ENCODE data around the gene DCAF7. TPM values are rescaled to one million over a fixed set of nuclear protein-coding genes. Genes with fewer than 3 reads are reported as not detected.

Gene DCAF7
- total RNA-seq, 1 donor from 2014 or later = 47.0 TPM

DNA sequence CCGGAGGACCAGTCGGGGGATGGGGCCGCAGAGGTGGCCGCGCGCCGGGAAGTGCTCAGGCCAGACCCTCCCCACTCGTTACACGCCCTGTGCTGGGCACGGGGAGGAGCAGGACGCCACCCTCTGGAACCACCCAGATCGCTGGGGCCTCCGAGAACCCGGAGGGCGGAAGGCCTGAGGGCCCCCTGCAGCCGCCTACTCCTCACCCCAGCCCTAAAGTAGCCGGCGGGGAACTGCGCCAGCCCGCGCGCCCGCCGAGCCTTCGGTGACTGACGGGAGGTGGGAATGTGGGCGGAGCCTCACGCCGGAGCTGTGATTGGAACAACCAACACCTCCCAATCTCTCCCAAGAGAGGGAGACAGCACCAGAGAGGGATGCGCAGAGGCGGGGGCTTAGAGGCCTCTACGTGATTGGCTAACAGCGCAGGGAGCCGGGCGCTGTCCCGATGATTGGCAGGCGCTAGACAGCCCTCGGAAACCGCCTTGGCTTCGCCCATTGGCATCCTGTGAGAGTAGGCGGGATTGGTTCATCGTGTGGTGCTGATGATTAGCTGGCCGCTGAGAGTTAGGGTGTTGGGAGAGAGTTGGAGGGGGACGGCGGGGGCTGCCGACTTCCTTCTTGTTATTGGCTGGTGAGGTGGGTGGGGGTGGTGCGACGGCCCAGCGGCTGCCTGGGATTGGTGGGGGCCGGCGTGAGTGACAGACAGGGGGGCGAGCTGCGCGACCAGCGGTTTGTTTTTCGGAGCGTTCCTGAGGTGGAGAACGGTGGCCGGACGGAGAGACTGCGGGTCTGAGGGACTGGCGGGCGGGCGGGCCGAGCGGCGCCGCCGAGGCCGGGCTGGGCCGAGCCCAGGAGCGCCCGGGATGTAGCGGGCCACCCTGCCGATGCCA, 71.7 kb downstream of the DCAF7 start, which contains the start of gene MAP3K3:
Gene MAP3K3, plus strand, starts transcription at position 734 of the 890 bp plus-strand sequence. CDS start 343 bp downstream, outside the sequence.
- TF ChIP-seq, protein P1, sequence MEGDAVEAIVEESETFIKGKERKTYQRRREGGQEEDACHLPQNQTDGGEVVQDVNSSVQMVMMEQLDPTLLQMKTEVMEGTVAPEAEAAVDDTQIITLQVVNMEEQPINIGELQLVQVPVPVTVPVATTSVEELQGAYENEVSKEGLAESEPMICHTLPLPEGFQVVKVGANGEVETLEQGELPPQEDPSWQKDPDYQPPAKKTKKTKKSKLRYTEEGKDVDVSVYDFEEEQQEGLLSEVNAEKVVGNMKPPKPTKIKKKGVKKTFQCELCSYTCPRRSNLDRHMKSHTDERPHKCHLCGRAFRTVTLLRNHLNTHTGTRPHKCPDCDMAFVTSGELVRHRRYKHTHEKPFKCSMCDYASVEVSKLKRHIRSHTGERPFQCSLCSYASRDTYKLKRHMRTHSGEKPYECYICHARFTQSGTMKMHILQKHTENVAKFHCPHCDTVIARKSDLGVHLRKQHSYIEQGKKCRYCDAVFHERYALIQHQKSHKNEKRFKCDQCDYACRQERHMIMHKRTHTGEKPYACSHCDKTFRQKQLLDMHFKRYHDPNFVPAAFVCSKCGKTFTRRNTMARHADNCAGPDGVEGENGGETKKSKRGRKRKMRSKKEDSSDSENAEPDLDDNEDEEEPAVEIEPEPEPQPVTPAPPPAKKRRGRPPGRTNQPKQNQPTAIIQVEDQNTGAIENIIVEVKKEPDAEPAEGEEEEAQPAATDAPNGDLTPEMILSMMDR (IDR thresholded peaks at IDR 0.05; ENCODE audit: insufficient read depth, low read length, poor library complexity, severe bottlenecking) = peak; percentile 10
- H3K4me3 ChIP-seq (ENCODE audit: low read depth, low read length) = peak within 1 kb of the TSS; percentile 70
- peak; percentile 99 for DNase-seq (ENCODE audit: low read depth)
- no peaks in the 10 kb centered on the region for H3K36me3 ChIP-seq (ENCODE audit: control insufficient read depth, insufficient read depth, low read length)
- H3K27me3 ChIP-seq (ENCODE audit: control insufficient read depth, insufficient read depth, low read length) = no peaks in the 10 kb centered on the region

DNA sequence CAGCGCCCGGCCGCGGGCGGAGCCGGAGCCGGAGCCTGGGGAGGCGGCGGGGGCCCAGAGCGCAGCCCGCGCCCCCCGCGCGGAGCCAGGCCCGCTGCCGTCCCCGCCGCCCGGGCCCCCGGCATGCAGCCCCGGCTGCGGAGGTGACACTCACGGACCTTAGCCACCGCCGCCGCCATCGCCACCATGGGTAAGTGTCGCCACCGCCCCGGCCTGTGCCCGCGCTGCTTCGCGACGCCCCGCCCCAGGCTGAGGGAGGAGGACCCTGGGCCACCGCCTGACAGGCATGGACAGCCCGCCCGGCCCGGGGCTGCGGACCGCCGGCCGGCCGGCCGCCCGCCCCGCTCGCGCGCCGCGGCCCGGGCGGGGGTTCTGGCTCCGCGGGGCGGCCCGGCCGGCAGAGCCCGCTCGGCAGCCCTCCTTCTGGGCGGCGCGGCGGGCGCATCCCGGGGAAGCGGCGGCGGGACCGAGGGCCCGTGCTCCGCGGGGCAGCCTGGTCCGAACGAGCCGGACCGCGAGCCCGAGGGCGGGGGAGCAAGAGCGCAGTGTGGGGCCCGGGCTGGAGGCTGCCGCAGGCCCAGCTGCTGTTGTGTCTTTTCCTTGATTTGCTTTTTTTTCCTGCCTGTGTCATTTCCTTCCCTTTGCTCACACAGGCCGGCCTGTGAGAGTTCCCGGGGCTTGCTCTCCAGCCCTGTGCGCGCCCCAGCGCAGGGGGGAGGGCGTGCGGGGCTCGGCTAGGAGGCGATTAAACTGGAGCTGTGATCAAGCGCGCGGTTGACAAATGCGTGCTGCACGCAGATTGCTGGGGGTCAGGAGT, 72.5 kb downstream of the DCAF7 start:
- Histone ChIP-seq H3K27me3 (ENCODE audit: control insufficient read depth, insufficient read depth, low read length) (no peaks in the 10 kb centered on the region), H3K36me3 (ENCODE audit: control insufficient read depth, insufficient read depth, low read length) (no peaks in the 10 kb centered on the region), H3K4me3 (ENCODE audit: low read depth, low read length) (peak overlapping the region; percentile 64)
- DNase-seq (ENCODE audit: low read depth) = no peak
- TF ChIP-seq, protein P1 (IDR thresholded peaks at IDR 0.05; ENCODE audit: insufficient read depth, low read length, poor library complexity, severe bottlenecking) = no peak

GRCh38 chr17:63623786-63624530, 73.7 kb downstream of the DCAF7 start:
- no peaks in the 10 kb centered on the region for H3K36me3 ChIP-seq (ENCODE audit: control insufficient read depth, insufficient read depth, low read length)
- DNase-seq (ENCODE audit: low read depth) = no peak
- TF ChIP-seq, protein P1 (IDR thresholded peaks at IDR 0.05; ENCODE audit: insufficient read depth, low read length, poor library complexity, severe bottlenecking) = no peak
- H3K4me3 ChIP-seq (ENCODE audit: low read depth, low read length) = peak overlapping the region; percentile 64
- no peaks in the 10 kb centered on the region for H3K27me3 ChIP-seq (ENCODE audit: control insufficient read depth, insufficient read depth, low read length)

DNA sequence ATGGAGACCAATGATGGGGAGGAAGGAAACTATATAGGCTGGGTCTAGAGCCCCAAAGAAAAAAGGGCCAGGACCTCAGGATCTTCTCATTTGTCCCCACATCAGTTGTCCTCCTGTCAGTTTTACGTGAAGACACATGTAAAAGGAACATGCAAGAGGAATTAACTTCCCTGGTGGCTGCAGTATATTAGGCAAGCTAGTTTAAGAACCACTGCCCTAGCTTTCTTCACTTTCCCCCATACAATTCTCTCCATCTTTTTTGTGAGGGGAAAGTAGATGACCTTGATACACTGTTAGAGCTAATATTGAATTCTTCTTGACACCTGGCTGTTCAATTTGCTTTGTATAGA, 74.2 kb downstream of the DCAF7 start:
- TF ChIP-seq, protein P1 (IDR thresholded peaks at IDR 0.05; ENCODE audit: insufficient read depth, low read length, poor library complexity, severe bottlenecking) = no peak
- H3K27me3 ChIP-seq (ENCODE audit: control insufficient read depth, insufficient read depth, low read length) = no peaks in the 10 kb centered on the region
- DNase-seq (ENCODE audit: low read depth) = no peak
- H3K36me3 ChIP-seq (ENCODE audit: control insufficient read depth, insufficient read depth, low read length) = no peaks in the 10 kb centered on the region
- no peak overlapping the region for H3K4me3 ChIP-seq (ENCODE audit: low read depth, low read length)

- TF ChIP-seq, protein P1 (IDR thresholded peaks at IDR 0.05; ENCODE audit: insufficient read depth, low read length, poor library complexity, severe bottlenecking) = no peak
- no peak for DNase-seq (ENCODE audit: low read depth)
- Histone ChIP-seq H3K36me3 (ENCODE audit: control insufficient read depth, insufficient read depth, low read length) (no peaks in the 10 kb centered on the region), H3K4me3 (ENCODE audit: low read depth, low read length) (no peak overlapping the region), H3K27me3 (ENCODE audit: control insufficient read depth, insufficient read depth, low read length) (no peaks in the 10 kb centered on the region)
Observed at GRCh38 chr17:63626551-63627180, 76.4 kb downstream of the DCAF7 start.
